Measurements from ENCODE around the gene LDLR.
"Not testable (repeated sequence)": the region's sequence is repeated elsewhere in the genome, so short reads cannot be mapped to it uniquely, and the experiment has no call there.

Gene LDLR

DNA sequence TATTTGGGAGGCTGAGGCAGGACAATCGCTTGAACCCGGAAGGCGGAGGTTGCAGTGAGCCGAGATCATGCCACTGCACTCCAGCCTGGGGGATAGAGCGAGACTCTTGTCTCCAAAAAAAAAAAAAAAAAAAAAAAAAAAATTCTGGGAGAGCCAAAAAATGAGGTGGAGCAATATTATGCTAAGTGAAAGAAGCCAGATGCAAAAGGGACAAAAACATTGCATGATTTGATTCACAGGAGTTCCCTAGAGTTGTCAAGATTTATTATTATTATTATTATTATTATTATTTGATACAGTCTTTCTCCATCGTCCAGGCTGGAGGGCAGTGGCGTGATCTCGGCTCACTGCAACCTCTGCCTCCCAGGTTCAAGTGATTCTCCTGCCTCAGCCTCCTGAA lies 91.7 kb downstream of the LDLR start:
- H3K36me3 ChIP-seq (ENCODE audit: insufficient read depth, low read depth, low read length); H3K4me1 ChIP-seq (ENCODE audit: insufficient read depth, low read length): not testable (repeated sequence)

DNA sequence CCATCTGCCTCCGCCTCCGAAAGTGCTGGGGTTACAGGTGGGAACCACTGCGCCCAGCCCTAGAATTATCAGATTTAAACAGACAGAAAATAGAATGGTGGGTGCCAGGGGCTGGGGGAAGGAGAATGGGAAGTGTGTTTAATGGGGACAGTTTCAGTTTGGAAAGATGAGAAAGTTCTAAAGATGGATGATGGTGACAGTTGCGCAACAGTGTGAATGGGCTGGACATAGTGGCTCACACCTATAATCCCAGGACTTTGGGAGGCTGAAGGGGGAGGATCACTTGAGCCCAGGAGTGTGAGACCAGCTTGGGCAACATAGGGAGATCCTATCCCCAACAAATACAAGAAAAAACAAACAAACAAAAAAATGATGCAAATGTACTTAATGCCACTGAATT lies 92.2 kb downstream of the LDLR start:
- Histone ChIP-seq H3K9ac (ENCODE audit: low read depth, low read length) (no peak overlapping the region), H3K4me1 (ENCODE audit: insufficient read depth, low read length) (no peaks in the 10 kb centered on the region), H3K4me3 (ENCODE audit: low read length) (no peak overlapping the region), H3K36me3 (ENCODE audit: insufficient read depth, low read depth, low read length) (peaks cover 4% of the 10 kb centered on the region), H3K27ac (ENCODE audit: low read length) (no peak overlapping the region), H3K9me3 (ENCODE audit: insufficient read depth, low read depth, low read length) (no peaks in the 10 kb centered on the region), H3K27me3 (ENCODE audit: insufficient read depth, low read length) (no peaks in the 10 kb centered on the region)

More for the DNA sequence above, 91.7 kb downstream of the LDLR start:
- H3K9ac ChIP-seq (ENCODE audit: low read depth, low read length); H3K27ac ChIP-seq (ENCODE audit: low read length); H3K27me3 ChIP-seq (ENCODE audit: insufficient read depth, low read length); H3K4me3 ChIP-seq (ENCODE audit: low read length); H3K9me3 ChIP-seq (ENCODE audit: insufficient read depth, low read depth, low read length): not testable (repeated sequence)

Measured in iPS-20b (cell line).